Activated CD4-positive, alpha-beta T cell treated with anti-CD3 and anti-CD28 coated beads for 36 hours (primary cell): ENCODE results near the gene CLSTN2. TPM values are rescaled to one million over a fixed set of nuclear protein-coding genes. Genes with fewer than 3 reads are reported as not detected.

Source experiments
- ATAC-seq: fragments of 200-7000 bp; cut with Tn5 transposase; one replicate; pipeline ENCODE4 v1.10.0; 2021; ENCODE audit warnings: mild to moderate bottlenecking, moderate library complexity
- CTCF ChIA-PET: fragments of 350-600 bp; sonication (Branson Sonifier 250); formaldehyde crosslinking; loops from one replicate; lab custom pipeline; 2021; ENCODE audit warnings: antibody characterized with exemption; lab: Charles Lee
- POLR2A ChIA-PET: fragments of 350-600 bp; sonication (Branson Sonifier 250); formaldehyde crosslinking; loops from one replicate; lab custom pipeline; 2021; ENCODE audit warnings: antibody characterized with exemption, inconsistent platforms; lab: Charles Lee
- DNase-seq: peaks from one replicate; pipeline ENCODE4 v3.0.0-alpha.2; 2020
- H3K27ac Mint-ChIP-seq: one replicate; pipeline ENCODE4 v1.8.0; 2021; ENCODE audit warnings: mixed read lengths
- H3K27me3 Mint-ChIP-seq: one replicate; pipeline ENCODE4 v1.8.0; 2021; ENCODE audit warnings: mixed read lengths
- H3K36me3 Mint-ChIP-seq: one replicate; pipeline ENCODE4 v1.8.0; 2021; ENCODE audit warnings: low read depth, mixed read lengths
- H3K4me1 Mint-ChIP-seq: one replicate; pipeline ENCODE4 v1.8.0; 2021; ENCODE audit warnings: mixed read lengths
- H3K4me3 Mint-ChIP-seq: one replicate; pipeline ENCODE4 v1.8.0; 2021; ENCODE audit warnings: mild to moderate bottlenecking, moderate library complexity, mixed read lengths
- H3K9me3 Mint-ChIP-seq: one replicate; pipeline ENCODE4 v1.8.0; 2021; ENCODE audit warnings: low read depth, mixed read lengths
- intact Hi-C, 2 experiments: fragments of 100-400 bp; cut with DNase I in 1 of 2; cut with micrococcal nuclease in 1 of 2; formaldehyde crosslinking; loops; one replicate each; pipeline versions ENCODE4 v1.14.2 to v1.15.1; 2022 to 2024; cut with DNase I, micrococcal nuclease
- total RNA-seq, 2 experiments: library from RNA; stranded (reverse); gene quantifications; one replicate each; pipeline ENCODE4 v1.2.3, GENCODE V29; 2021

CLSTN2 gene
- total RNA-seq, 2 experiments from 2014 or later = not detected

DNA sequence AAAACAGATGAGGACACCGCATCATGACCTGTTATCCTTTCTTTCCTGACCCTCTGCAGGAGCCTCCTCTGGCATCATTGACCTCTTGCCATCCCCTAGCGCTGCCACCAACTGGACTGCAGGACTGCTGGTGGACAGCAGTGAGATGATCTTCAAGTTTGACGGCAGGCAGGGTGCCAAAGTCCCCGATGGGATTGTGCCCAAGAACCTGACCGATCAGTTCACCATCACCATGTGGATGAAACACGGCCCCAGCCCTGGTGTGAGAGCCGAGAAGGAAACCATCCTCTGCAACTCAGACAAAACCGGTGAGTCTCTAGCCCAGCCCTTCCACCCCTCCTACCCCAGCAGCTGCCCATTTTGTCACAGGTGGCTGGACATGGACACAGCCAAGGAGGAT, 524.5 kb downstream of the CLSTN2 start:
- H3K36me3 Mint-ChIP-seq = no peaks in the 10 kb centered on the region
- intact Hi-C loops = no loop called here
- CTCF ChIA-PET = no interaction called here
- ATAC-seq (no peak), DNase-seq (no peak)
- H3K9me3 Mint-ChIP-seq = no peaks in the 10 kb centered on the region
- H3K4me3 Mint-ChIP-seq = no peak overlapping the region
- H3K27me3 Mint-ChIP-seq = peaks cover 4% of the 10 kb centered on the region
- POLR2A ChIA-PET = no interaction called here
- no peak overlapping the region for H3K27ac Mint-ChIP-seq
- no peaks in the 10 kb centered on the region for H3K4me1 Mint-ChIP-seq

DNA sequence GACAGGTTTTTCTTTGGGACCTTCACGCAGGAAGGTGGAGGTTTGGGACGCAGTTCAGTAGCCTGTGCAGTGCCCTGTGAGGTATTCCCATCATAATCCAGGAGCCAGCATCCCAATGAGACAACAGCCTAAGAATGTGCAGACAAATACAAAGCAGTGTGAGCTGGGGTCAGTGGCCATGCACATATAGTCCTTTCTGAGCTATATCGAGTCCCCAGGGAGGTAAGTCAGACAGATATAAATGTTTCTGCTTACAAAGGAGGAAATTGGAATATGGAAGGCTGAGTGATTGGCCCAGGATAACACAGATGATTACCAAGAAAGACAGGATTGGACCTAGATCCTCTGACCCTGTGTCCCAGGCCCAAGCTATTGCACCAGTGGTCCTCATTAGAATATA, 526.3 kb downstream of the CLSTN2 start:
- ChIA-PET POLR2A (no interaction called here), CTCF (interaction anchor here (0.6 kb wide), 1 partner anchor 291 kb away, joined by 3 read pairs; no protein-coding TSS in a partner anchor)
- DNase-seq = no peak
- intact Hi-C loops = no loop called here
- H3K9me3 Mint-ChIP-seq = no peaks in the 10 kb centered on the region
- H3K4me1 Mint-ChIP-seq = no peaks in the 10 kb centered on the region
- H3K36me3 Mint-ChIP-seq = no peaks in the 10 kb centered on the region
- ATAC-seq = no peak
- peaks cover 4% of the 10 kb centered on the region for H3K27me3 Mint-ChIP-seq
- H3K4me3 Mint-ChIP-seq = no peak overlapping the region
- no peak overlapping the region for H3K27ac Mint-ChIP-seq

DNA sequence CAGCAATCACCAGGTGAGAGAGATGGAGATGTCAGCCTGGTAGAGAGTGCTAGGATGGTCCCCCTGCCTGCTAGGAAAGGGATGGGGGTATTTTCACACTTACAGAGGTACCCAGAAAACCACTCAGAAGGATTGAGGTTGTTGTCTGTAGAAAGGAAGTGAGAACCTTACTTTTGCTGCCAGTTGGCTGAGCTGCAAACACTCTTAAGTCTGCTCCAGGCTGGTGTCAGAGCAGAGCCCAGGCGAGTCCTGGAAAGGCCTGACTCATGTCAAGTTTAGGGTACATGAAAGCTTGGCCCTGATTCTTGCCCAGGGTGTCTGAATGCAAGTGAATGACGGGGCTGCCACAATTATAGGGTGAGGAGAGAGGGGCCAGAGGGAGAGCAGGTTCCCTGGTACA, 528.4 kb downstream of the CLSTN2 start:
- intact Hi-C loops = no loop called here
- no peak overlapping the region for H3K4me3 Mint-ChIP-seq
- H3K27ac Mint-ChIP-seq = no peak overlapping the region
- DNase-seq (no peak), ATAC-seq (no peak)
- POLR2A ChIA-PET = no interaction called here
- H3K27me3 Mint-ChIP-seq = peaks cover 3% of the 10 kb centered on the region
- H3K9me3 Mint-ChIP-seq = no peaks in the 10 kb centered on the region
- H3K36me3 Mint-ChIP-seq = no peaks in the 10 kb centered on the region
- peaks cover 2% of the 10 kb centered on the region for H3K4me1 Mint-ChIP-seq
- CTCF ChIA-PET = no interaction called here

DNA sequence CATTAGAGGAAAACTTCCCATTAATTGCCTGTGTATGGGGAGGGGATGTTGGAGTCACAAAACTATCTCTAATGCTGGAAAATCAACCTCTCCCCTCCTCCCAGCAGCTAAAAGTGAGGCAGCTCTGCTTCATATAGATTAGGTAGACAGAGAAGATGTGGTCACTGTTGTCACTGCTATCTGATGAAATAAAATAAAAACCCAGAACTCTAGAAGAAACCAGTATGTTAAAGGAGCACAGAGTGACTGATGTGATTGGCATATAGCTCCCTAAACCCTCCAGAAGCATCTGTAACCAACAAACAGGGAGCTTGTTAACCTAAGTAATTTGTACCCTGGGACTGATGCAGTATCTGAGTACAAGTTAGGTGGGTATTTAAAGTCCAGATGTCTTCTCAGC, 531.0 kb downstream of the CLSTN2 start:
- peaks cover 2% of the 10 kb centered on the region for H3K4me1 Mint-ChIP-seq
- H3K36me3 Mint-ChIP-seq = no peaks in the 10 kb centered on the region
- DNase-seq (no peak), ATAC-seq (no peak)
- no peak overlapping the region for H3K27ac Mint-ChIP-seq
- no peaks in the 10 kb centered on the region for H3K9me3 Mint-ChIP-seq
- ChIA-PET POLR2A (no interaction called here), CTCF (interaction anchor here (0.6 kb wide), 1 partner anchor 71 kb away, joined by 4 read pairs; no protein-coding TSS in a partner anchor)
- H3K27me3 Mint-ChIP-seq = peaks cover 2% of the 10 kb centered on the region
- H3K4me3 Mint-ChIP-seq = no peak overlapping the region
- intact Hi-C loops = no loop called here

DNA sequence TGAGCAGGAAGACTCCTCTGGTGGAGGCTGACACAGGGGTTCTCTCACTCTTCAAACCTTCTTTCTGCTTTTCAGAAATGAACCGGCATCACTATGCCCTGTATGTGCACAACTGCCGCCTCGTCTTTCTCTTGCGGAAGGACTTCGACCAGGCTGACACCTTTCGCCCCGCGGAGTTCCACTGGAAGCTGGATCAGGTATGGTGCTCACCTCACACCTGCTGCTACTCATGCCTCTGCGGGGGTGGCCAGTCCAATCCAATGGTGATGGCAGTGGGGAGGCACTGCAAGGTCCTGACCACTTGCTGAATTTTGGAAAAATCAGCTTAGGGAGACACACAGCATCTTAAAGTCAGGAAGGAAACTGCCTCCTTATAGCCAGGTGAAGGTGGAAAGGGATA, 531.5 kb downstream of the CLSTN2 start:
- H3K27ac Mint-ChIP-seq = no peak overlapping the region
- ATAC-seq = no peak
- H3K27me3 Mint-ChIP-seq = peaks cover 2% of the 10 kb centered on the region
- intact Hi-C loops = no loop called here
- no peak overlapping the region for H3K4me3 Mint-ChIP-seq
- H3K36me3 Mint-ChIP-seq = no peaks in the 10 kb centered on the region
- H3K9me3 Mint-ChIP-seq = no peaks in the 10 kb centered on the region
- H3K4me1 Mint-ChIP-seq = peaks cover 2% of the 10 kb centered on the region
- DNase-seq = no peak
- ChIA-PET CTCF (interaction anchor here (0.6 kb wide), 1 partner anchor 71 kb away, joined by 4 read pairs; no protein-coding TSS in a partner anchor), POLR2A (no interaction called here)

DNA sequence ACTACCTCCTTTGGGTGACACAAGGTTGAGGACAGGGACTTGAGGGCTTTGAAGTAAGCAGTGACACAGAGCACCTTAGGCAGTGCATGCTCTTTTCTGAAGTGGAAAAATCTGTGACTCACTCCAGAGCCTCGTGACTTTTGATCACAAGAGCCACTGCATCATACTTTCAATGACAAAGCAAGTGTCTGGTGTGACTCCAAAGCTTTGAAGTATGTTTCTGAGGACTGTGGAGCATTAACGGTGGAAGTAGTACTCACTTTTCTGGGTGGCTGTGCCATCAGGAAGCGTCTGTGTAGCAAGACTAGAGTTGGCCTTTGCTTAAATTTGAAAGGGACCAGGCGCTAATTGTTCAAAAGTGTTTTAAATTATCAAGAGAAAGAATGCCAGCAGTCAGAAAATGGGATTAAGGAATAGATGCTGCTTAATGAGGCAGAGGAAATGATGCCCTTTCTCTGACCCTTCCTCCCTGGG, 532.2 kb downstream of the CLSTN2 start:
- DNase-seq (peak; percentile 49), ATAC-seq (peak; percentile 96)
- H3K9me3 Mint-ChIP-seq = no peaks in the 10 kb centered on the region
- peaks cover 2% of the 10 kb centered on the region for H3K4me1 Mint-ChIP-seq
- no peak overlapping the region for H3K4me3 Mint-ChIP-seq
- intact Hi-C loops = no loop called here
- peaks cover 2% of the 10 kb centered on the region for H3K27me3 Mint-ChIP-seq
- ChIA-PET POLR2A (no interaction called here), CTCF (no interaction called here)
- no peak overlapping the region for H3K27ac Mint-ChIP-seq
- H3K36me3 Mint-ChIP-seq = no peaks in the 10 kb centered on the region

DNA sequence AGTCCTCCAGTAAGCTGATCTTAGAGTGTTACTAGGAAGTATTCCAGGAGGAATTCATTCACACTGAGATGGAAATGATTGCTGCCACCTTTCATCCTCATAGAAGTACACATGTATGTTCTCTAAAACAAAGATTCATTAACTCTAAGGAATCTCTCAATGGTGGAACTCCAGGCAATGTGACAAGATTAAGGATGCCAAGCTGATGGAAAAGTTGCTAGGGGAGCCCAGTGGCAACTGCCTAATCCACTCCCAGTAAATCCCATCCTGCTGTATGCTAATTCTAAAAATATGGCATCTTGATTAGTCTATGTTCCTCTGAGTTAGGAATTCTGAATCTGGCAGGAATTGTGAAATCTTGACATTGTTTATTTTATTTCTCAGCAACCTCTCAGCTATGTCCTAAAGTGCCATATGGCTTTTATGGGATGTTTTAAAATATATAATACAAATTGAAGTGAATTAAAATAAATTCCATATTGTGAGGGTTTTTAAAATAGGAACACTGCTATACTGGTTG, 532.9 kb downstream of the CLSTN2 start:
- Mint-ChIP-seq H3K4me3 (no peak overlapping the region), H3K36me3 (no peaks in the 10 kb centered on the region), H3K27ac (no peak overlapping the region), H3K4me1 (peaks cover 2% of the 10 kb centered on the region), H3K9me3 (no peaks in the 10 kb centered on the region), H3K27me3 (peaks cover 2% of the 10 kb centered on the region)
- no peak for ATAC-seq
- DNase-seq = no peak
- CTCF ChIA-PET = interaction anchor here (0.6 kb wide), 1 partner anchor 34 kb away, joined by 3 read pairs; no protein-coding TSS in a partner anchor
- intact Hi-C loops = no loop called here
- POLR2A ChIA-PET = no interaction called here

DNA sequence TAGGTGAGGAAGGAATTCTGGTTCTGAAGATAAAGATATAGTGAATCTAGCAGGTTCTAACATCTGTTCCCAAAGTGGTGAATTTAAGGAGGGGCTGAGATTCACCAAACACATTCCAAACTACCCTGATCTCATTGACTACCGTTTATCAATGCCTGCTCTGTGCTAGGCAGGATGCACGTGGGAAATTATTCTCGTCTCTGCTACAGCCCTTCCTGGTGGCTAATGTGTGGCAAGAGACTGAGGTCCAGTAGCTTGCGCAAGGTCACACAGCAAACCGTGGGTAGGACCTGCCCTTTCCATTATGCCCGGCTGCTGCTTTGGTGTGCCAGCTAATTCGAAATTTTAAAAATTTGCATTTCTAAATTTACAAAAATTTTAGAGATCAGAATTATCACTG, 533.4 kb downstream of the CLSTN2 start:
- intact Hi-C loops = no loop called here
- no peak for DNase-seq
- no peak for ATAC-seq
- peaks cover 2% of the 10 kb centered on the region for H3K4me1 Mint-ChIP-seq
- no peaks in the 10 kb centered on the region for H3K36me3 Mint-ChIP-seq
- POLR2A ChIA-PET = no interaction called here
- no peak overlapping the region for H3K27ac Mint-ChIP-seq
- H3K27me3 Mint-ChIP-seq = peaks cover 4% of the 10 kb centered on the region
- no peak overlapping the region for H3K4me3 Mint-ChIP-seq
- CTCF ChIA-PET = no interaction called here
- H3K9me3 Mint-ChIP-seq = no peaks in the 10 kb centered on the region

DNA sequence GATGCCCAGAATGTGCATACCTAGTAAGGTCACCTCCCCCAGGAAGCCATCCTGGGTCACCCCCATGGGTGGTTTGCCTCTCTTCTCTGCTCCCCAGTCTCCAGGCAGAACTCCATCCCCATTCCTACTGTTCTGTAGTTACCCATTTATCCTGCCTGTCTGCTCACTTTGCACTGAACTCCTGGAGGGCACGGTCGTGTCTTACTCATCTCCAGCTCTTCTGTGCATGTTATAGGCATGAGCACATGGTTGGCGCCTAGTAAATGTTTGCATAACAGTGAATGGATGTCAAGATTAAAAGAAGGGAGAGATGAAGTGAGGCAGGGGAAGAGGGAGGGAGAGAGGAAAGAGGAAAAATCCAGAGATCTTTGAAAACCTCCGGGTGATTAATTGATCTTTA, 534.5 kb downstream of the CLSTN2 start:
- Mint-ChIP-seq H3K27ac (no peak overlapping the region), H3K4me1 (peaks cover 2% of the 10 kb centered on the region), H3K9me3 (no peaks in the 10 kb centered on the region), H3K27me3 (peaks cover 4% of the 10 kb centered on the region), H3K36me3 (no peaks in the 10 kb centered on the region), H3K4me3 (no peak overlapping the region)
- CTCF ChIA-PET = no interaction called here
- ATAC-seq (no peak), DNase-seq (no peak)
- POLR2A ChIA-PET = no interaction called here
- intact Hi-C loops = no loop called here

DNA sequence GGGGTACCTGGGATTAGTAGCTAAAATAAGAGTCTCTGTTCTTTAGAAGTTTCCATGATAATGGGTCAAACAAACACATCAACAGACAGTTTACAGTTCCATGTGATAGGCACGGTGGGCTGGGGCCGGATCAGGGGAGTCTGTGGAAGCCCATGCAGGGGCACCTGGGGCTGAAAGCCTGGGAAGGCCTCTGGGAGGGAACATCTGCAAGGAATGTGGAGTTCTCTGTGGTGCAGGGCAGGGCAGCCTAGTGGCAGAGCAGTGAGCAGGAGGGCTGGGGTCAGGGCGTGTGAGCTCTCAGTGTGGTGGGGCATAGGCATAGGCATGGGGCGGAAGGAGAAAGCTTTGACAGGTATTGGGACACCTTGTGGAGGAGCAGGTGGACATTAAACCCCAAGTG, 535.2 kb downstream of the CLSTN2 start:
- Mint-ChIP-seq H3K9me3 (no peaks in the 10 kb centered on the region), H3K27me3 (peaks cover 4% of the 10 kb centered on the region), H3K4me1 (peaks cover 2% of the 10 kb centered on the region), H3K27ac (no peak overlapping the region), H3K36me3 (no peaks in the 10 kb centered on the region), H3K4me3 (no peak overlapping the region)
- ATAC-seq (no peak), DNase-seq (no peak)
- CTCF ChIA-PET = no interaction called here
- intact Hi-C loops = no loop called here
- POLR2A ChIA-PET = no interaction called here

DNA sequence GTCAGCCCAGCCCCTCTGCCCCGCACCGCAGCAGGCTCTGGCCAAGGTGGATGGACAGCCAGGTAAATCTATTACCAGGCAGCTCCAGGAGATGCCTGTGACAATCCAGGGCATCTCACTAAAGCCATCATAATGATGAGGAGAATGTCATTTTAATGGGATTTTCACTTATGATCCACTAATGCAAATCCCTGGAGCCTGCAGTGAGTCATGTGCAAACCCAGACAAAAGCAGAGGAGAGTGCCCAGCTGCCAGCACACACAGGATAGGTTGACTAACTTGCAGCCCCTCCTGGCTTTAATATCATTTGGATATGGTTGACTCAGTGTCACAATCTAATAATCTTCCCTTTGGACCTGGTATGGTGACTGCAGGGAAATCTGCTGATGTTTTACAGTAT, 536.0 kb downstream of the CLSTN2 start:
- Mint-ChIP-seq H3K27me3 (peaks cover 4% of the 10 kb centered on the region), H3K4me1 (peaks cover 2% of the 10 kb centered on the region), H3K36me3 (no peaks in the 10 kb centered on the region), H3K9me3 (no peaks in the 10 kb centered on the region), H3K27ac (no peak overlapping the region), H3K4me3 (no peak overlapping the region)
- CTCF ChIA-PET = no interaction called here
- intact Hi-C loops = no loop called here
- ATAC-seq = no peak
- POLR2A ChIA-PET = no interaction called here
- DNase-seq = no peak

DNA sequence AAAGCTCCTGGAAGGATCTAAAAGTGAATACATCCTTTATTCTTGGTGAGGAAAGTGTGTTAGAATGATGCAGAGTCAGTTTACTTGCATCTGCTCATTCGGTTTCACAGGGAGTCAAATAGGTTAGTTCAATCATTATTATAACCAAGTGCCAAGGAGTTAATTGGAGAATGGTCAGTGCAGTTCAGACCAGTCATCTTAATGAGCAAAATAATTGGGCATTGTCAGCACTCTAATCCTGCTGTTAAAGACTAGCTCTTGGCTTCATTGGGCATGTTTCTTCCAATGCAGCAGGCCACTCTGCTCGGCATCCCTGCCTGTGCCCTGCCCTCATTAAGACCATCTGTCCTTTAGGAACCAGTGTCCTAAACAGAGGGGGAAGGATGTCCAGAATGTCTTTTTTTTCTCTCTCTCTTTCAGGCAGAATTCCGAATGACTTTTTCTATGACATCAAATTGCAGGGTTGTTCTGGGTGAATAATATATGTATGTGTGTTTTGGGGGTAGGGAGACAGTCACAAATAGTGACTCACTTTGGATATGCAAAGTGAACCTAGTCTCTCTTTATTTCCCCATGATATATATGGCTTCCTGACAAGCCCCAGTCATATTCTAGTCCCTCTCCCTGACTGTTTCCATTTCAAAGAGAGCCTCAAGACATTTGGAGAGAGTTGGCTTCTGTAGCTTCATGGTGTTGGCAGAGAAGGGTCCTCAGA, 537.5 kb downstream of the CLSTN2 start:
- Mint-ChIP-seq H3K27ac (no peak overlapping the region), H3K4me3 (no peak overlapping the region), H3K9me3 (no peaks in the 10 kb centered on the region), H3K27me3 (peaks cover 6% of the 10 kb centered on the region), H3K36me3 (no peaks in the 10 kb centered on the region), H3K4me1 (peaks cover 2% of the 10 kb centered on the region)
- ChIA-PET CTCF (no interaction called here), POLR2A (no interaction called here)
- no peak for ATAC-seq
- DNase-seq = no peak
- intact Hi-C loops = no loop called here
